ENCODE results near the gene TMEM50A.
"Not testable (repeated sequence)": the region's sequence is repeated elsewhere in the genome, so short reads cannot be mapped to it uniquely, and the experiment has no call there.

TMEM50A gene

DNA sequence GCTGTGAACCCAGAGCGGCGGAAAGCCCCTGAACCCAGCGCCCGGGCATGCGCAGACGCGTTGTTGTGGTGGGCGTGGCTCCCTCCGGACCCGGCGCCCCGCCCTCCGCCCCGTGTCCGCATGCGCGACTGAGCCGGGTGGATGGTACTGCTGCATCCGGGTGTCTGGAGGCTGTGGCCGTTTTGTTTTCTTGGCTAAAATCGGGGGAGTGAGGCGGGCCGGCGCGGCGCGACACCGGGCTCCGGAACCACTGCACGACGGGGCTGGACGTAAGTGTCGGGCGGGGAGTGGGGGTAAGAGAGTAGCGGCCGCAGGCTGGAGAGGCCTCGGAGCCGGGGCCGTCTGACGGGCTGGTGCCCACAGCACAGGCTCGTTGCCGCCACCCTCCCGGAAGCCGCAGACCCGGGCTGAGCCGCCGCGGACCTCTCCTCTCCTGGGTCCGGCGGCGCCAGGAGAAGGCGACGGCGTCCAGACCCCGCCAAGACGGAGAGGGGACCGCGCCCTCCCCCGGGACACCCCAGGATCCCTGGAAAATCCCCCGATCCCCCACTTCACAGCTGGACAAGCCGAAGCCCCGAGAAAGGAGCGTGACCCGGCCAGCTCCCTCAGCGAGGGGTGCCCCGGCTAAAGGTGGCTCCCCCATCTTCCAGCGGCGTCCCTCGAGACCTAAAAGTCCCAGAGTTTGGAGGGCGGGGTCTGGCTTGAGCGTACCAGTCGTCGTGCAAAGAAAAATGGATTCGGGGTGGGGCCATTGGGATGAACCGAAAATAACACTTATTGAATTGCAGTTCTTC lies at the start of gene TMEM50A:
Gene TMEM50A, plus strand, starts transcription at position 147 of the 794 bp plus-strand sequence. CDS start 2,153 bp downstream, outside the sequence.
- Histone ChIP-seq H3K36me3 (ENCODE audit: control insufficient read depth in 5 of 5, insufficient read depth in 5 of 5, low read length in 5 of 5) (peaks cover 4 to 7% (median 5%) of the 10 kb centered on the region in 5 donors), H3K4me1 (ENCODE audit: control insufficient read depth in 5 of 5, insufficient read depth in 5 of 5, low read length in 5 of 5) (peaks cover 1 to 28% (median 18%) of the 10 kb centered on the region in 5 donors), H3K9me3 (ENCODE audit: control insufficient read depth in 5 of 5, low read length in 5 of 5) (no peaks in the 10 kb centered on the region), H3K4me3 (ENCODE audit: low read depth in 1 of 5, low read length in 5 of 5) (peak within 1 kb of the TSS; percentile 74 to 90 (median 85)), H3K27me3 (ENCODE audit: control insufficient read depth in 5 of 5, insufficient read depth in 4 of 5, low read length in 5 of 5) (no peaks in the 10 kb centered on the region), H3K27ac (ENCODE audit: low read depth, low read length) (peak within 1 kb of the TSS; percentile 83), H3K9ac (ENCODE audit: low read length in 5 of 5) (peak within 1 kb of the TSS; percentile 75 to 90 (median 82))

- not testable (repeated sequence) for H3K27ac ChIP-seq (ENCODE audit: low read depth, low read length); H3K36me3 ChIP-seq (ENCODE audit: control insufficient read depth in 5 of 5, insufficient read depth in 5 of 5, low read length in 5 of 5); H3K9me3 ChIP-seq (ENCODE audit: control insufficient read depth in 5 of 5, low read length in 5 of 5); H3K27me3 ChIP-seq (ENCODE audit: control insufficient read depth in 5 of 5, insufficient read depth in 4 of 5, low read length in 5 of 5); H3K4me1 ChIP-seq (ENCODE audit: control insufficient read depth in 5 of 5, insufficient read depth in 5 of 5, low read length in 5 of 5); H3K4me3 ChIP-seq (ENCODE audit: low read depth in 1 of 5, low read length in 5 of 5); H3K9ac ChIP-seq (ENCODE audit: low read length in 5 of 5)
Measured at GRCh38 chr1:25288573-25289101, 49.5 kb upstream of the TMEM50A start.

GRCh38 chr1:25290043-25290442 lies 48.1 kb upstream of the TMEM50A start:
- not testable (repeated sequence) for H3K9me3 ChIP-seq (ENCODE audit: control insufficient read depth in 5 of 5, low read length in 5 of 5); H3K36me3 ChIP-seq (ENCODE audit: control insufficient read depth in 5 of 5, insufficient read depth in 5 of 5, low read length in 5 of 5); H3K4me1 ChIP-seq (ENCODE audit: control insufficient read depth in 5 of 5, insufficient read depth in 5 of 5, low read length in 5 of 5); H3K9ac ChIP-seq (ENCODE audit: low read length in 5 of 5); H3K27me3 ChIP-seq (ENCODE audit: control insufficient read depth in 5 of 5, insufficient read depth in 4 of 5, low read length in 5 of 5); H3K27ac ChIP-seq (ENCODE audit: low read depth, low read length); H3K4me3 ChIP-seq (ENCODE audit: low read depth in 1 of 5, low read length in 5 of 5)

- not testable (repeated sequence) for H3K36me3 ChIP-seq (ENCODE audit: control insufficient read depth in 5 of 5, insufficient read depth in 5 of 5, low read length in 5 of 5); H3K9me3 ChIP-seq (ENCODE audit: control insufficient read depth in 5 of 5, low read length in 5 of 5); H3K27ac ChIP-seq (ENCODE audit: low read depth, low read length); H3K4me3 ChIP-seq (ENCODE audit: low read depth in 1 of 5, low read length in 5 of 5); H3K4me1 ChIP-seq (ENCODE audit: control insufficient read depth in 5 of 5, insufficient read depth in 5 of 5, low read length in 5 of 5); H3K27me3 ChIP-seq (ENCODE audit: control insufficient read depth in 5 of 5, insufficient read depth in 4 of 5, low read length in 5 of 5); H3K9ac ChIP-seq (ENCODE audit: low read length in 5 of 5)
Measured at GRCh38 chr1:25293426-25293825, 44.7 kb upstream of the TMEM50A start.

- not testable (repeated sequence) for H3K27ac ChIP-seq (ENCODE audit: low read depth, low read length); H3K27me3 ChIP-seq (ENCODE audit: control insufficient read depth in 5 of 5, insufficient read depth in 4 of 5, low read length in 5 of 5); H3K36me3 ChIP-seq (ENCODE audit: control insufficient read depth in 5 of 5, insufficient read depth in 5 of 5, low read length in 5 of 5); H3K4me1 ChIP-seq (ENCODE audit: control insufficient read depth in 5 of 5, insufficient read depth in 5 of 5, low read length in 5 of 5); H3K9me3 ChIP-seq (ENCODE audit: control insufficient read depth in 5 of 5, low read length in 5 of 5); H3K4me3 ChIP-seq (ENCODE audit: low read depth in 1 of 5, low read length in 5 of 5); H3K9ac ChIP-seq (ENCODE audit: low read length in 5 of 5)
Measured at GRCh38 chr1:25294889-25295826, 43.0 kb upstream of the TMEM50A start.

GRCh38 chr1:25296501-25296900 lies 41.6 kb upstream of the TMEM50A start:
- H3K36me3 ChIP-seq (ENCODE audit: control insufficient read depth in 5 of 5, insufficient read depth in 5 of 5, low read length in 5 of 5); H3K4me3 ChIP-seq (ENCODE audit: low read depth in 1 of 5, low read length in 5 of 5); H3K27ac ChIP-seq (ENCODE audit: low read depth, low read length); H3K9ac ChIP-seq (ENCODE audit: low read length in 5 of 5); H3K9me3 ChIP-seq (ENCODE audit: control insufficient read depth in 5 of 5, low read length in 5 of 5); H3K27me3 ChIP-seq (ENCODE audit: control insufficient read depth in 5 of 5, insufficient read depth in 4 of 5, low read length in 5 of 5); H3K4me1 ChIP-seq (ENCODE audit: control insufficient read depth in 5 of 5, insufficient read depth in 5 of 5, low read length in 5 of 5): not testable (repeated sequence)

DNA sequence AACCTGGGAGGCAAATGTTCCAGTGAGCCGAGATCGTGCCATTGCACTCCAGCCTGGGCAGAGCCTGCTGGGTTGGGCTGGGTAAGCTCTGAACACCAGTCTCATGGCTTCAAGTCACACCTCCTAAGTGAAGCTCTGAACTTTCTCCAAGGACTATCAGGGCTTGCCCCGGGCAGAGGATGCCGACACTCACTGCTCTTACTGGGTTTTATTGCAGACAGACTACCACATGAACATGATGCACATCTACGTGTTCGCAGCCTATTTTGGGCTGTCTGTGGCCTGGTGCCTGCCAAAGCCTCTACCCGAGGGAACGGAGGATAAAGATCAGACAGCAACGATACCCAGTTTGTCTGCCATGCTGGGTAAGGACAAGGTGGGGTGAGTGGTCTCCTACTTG lies 37.4 kb upstream of the TMEM50A start:
- not testable (repeated sequence) for H3K27ac ChIP-seq (ENCODE audit: low read depth, low read length); H3K4me1 ChIP-seq (ENCODE audit: control insufficient read depth in 5 of 5, insufficient read depth in 5 of 5, low read length in 5 of 5); H3K4me3 ChIP-seq (ENCODE audit: low read depth in 1 of 5, low read length in 5 of 5); H3K9ac ChIP-seq (ENCODE audit: low read length in 5 of 5); H3K36me3 ChIP-seq (ENCODE audit: control insufficient read depth in 5 of 5, insufficient read depth in 5 of 5, low read length in 5 of 5); H3K9me3 ChIP-seq (ENCODE audit: control insufficient read depth in 5 of 5, low read length in 5 of 5); H3K27me3 ChIP-seq (ENCODE audit: control insufficient read depth in 5 of 5, insufficient read depth in 4 of 5, low read length in 5 of 5)

DNA sequence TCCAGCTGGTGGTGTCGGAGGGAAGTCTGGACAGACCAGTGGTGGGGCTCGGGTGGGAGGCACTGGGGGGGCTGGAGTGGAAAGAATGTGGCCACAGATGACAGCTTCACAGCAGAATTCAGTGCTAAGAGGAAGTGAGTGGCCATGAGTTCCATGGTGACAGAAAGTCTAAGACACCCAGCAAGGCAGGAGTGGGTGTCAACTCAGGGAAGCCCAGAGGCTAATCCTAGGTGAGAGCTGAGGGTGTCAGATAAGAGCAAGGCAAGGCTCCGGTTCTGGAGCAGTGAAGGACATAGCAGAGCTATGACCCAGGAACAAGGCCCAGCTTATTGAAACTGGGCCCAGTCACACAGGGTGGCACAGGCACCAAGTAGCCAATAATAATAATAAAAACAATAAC lies 35.8 kb upstream of the TMEM50A start:
- not testable (repeated sequence) for H3K27ac ChIP-seq (ENCODE audit: low read depth, low read length); H3K4me3 ChIP-seq (ENCODE audit: low read depth in 1 of 5, low read length in 5 of 5); H3K4me1 ChIP-seq (ENCODE audit: control insufficient read depth in 5 of 5, insufficient read depth in 5 of 5, low read length in 5 of 5); H3K36me3 ChIP-seq (ENCODE audit: control insufficient read depth in 5 of 5, insufficient read depth in 5 of 5, low read length in 5 of 5); H3K9ac ChIP-seq (ENCODE audit: low read length in 5 of 5); H3K9me3 ChIP-seq (ENCODE audit: control insufficient read depth in 5 of 5, low read length in 5 of 5); H3K27me3 ChIP-seq (ENCODE audit: control insufficient read depth in 5 of 5, insufficient read depth in 4 of 5, low read length in 5 of 5)

DNA sequence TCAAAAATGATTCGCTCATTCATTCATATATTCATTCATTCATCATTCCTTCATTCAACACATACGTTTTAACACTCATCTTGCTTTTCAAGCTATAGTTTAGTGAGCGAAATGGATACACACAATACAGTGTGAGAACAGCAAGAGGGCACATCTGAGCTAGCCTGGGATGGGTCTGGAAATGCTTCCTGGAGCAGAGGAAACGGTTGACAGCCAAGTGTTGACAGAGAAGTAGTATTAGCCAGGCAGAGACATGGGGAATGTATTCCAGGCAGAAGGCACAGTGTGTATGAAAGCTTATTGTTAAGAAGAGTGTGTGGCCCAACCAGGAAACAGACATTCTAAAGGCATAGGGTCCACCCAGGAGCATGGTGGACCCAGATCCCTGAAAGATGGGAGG lies 33.2 kb upstream of the TMEM50A start:
- H3K9ac ChIP-seq (ENCODE audit: low read length in 5 of 5); H3K36me3 ChIP-seq (ENCODE audit: control insufficient read depth in 5 of 5, insufficient read depth in 5 of 5, low read length in 5 of 5); H3K4me3 ChIP-seq (ENCODE audit: low read depth in 1 of 5, low read length in 5 of 5); H3K27me3 ChIP-seq (ENCODE audit: control insufficient read depth in 5 of 5, insufficient read depth in 4 of 5, low read length in 5 of 5); H3K4me1 ChIP-seq (ENCODE audit: control insufficient read depth in 5 of 5, insufficient read depth in 5 of 5, low read length in 5 of 5); H3K9me3 ChIP-seq (ENCODE audit: control insufficient read depth in 5 of 5, low read length in 5 of 5); H3K27ac ChIP-seq (ENCODE audit: low read depth, low read length): not testable (repeated sequence)

DNA sequence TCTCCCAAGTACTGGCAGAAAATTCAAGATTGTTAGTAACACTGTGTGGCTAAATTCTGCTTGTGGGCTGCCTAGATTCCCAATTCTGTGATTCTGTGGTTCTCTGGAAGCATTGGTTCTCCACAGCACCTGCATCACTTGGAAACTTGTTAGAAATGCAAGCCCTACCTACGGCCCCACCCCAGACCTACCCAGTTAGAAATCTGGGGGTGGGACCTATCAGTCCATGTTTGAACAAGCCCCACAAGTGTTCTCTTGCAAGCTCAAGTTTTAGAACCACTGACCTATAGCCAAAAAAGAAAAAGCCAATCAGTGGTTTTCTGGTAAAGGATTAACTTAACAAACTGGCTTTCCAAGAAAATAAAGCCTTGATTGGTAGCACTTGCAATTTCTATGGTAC lies 30.0 kb upstream of the TMEM50A start:
- H3K4me3 ChIP-seq (ENCODE audit: low read depth in 1 of 5, low read length in 5 of 5); H3K27me3 ChIP-seq (ENCODE audit: control insufficient read depth in 5 of 5, insufficient read depth in 4 of 5, low read length in 5 of 5); H3K27ac ChIP-seq (ENCODE audit: low read depth, low read length); H3K9ac ChIP-seq (ENCODE audit: low read length in 5 of 5); H3K36me3 ChIP-seq (ENCODE audit: control insufficient read depth in 5 of 5, insufficient read depth in 5 of 5, low read length in 5 of 5); H3K9me3 ChIP-seq (ENCODE audit: control insufficient read depth in 5 of 5, low read length in 5 of 5); H3K4me1 ChIP-seq (ENCODE audit: control insufficient read depth in 5 of 5, insufficient read depth in 5 of 5, low read length in 5 of 5): not testable (repeated sequence)

Data from subcutaneous abdominal adipose tissue (tissue), 5 donors.